ENCODE measurements around the gene BSN.

GRCh38 chr3:49636883-49637609, 82.8 kb downstream of the BSN start:
- TF ChIP-seq CTCF (IDR thresholded peaks at IDR 0.05; ENCODE audit: insufficient read depth, low read length, poor library complexity, severe bottlenecking) (no peak), EZH2phosphoT487 (conservative IDR thresholded peaks at IDR 0.05; ENCODE audit: low read length) (no peak)

Data from SU-DHL-6 (cell line).